IMR-90 (cell line): ENCODE measurements around the gene OPA3. TPM values are rescaled to one million over a fixed set of nuclear protein-coding genes. Genes with fewer than 3 reads are reported as not detected.

Experiments
- ATAC-seq: fragments of 200-7000 bp; cut with Tn5 transposase; 2 replicates; pipeline ENCODE4 v1.9.1; 2020; ENCODE audit warnings: low read depth, mild to moderate bottlenecking, moderate library complexity
- BruUV-seq: library from RNA; stranded (reverse); fragments of 400-500 nt; replicated peaks from 2 replicates; lab custom pipeline; 2021; lab: Mats Ljungman, UMichigan
- CTCF ChIA-PET: fragments of 300-600 bp; formaldehyde crosslinking; extraction: SDS; loops from one replicate; lab custom pipeline; 2021; ENCODE audit warnings: antibody characterized with exemption; lab: Yijun Ruan, JAX
- POLR2A ChIA-PET: fragments of 300-600 bp; sonication (Branson Sonifier 250); formaldehyde crosslinking; loops from one replicate; lab custom pipeline; 2022; ENCODE audit warnings: antibody characterized with exemption; ENCODE audit not compliant: unreplicated experiment; lab: Charles Lee
- DNase-seq: peaks from one replicate; pipeline ENCODE4 v3.0.0; 2013
- H2AFZ ChIP-seq: replicated peaks from 2 replicates; pipeline ENCODE3; 2013; ENCODE audit warnings: low read length, mild to moderate bottlenecking; ENCODE audit not compliant: poor library complexity
- H2AK5ac ChIP-seq: 2 replicates; pipeline ENCODE4 v1.6.1; 2013; ENCODE audit warnings: low read depth, low read length, inconsistent platforms
- H2AK9ac ChIP-seq: replicated peaks from 2 replicates; pipeline ENCODE3; 2013; ENCODE audit warnings: mild to moderate bottlenecking, low read depth, low read length, moderate library complexity; ENCODE audit not compliant: poor library complexity
- H2BK120ac ChIP-seq: 2 replicates; pipeline ENCODE4 v1.6.1; 2013; ENCODE audit warnings: low read depth, low read length, inconsistent platforms
- H2BK15ac ChIP-seq: 3 replicates; pipeline ENCODE4 v1.6.1; 2013; ENCODE audit warnings: low read depth, low read length, inconsistent platforms
- H2BK20ac ChIP-seq: 2 replicates; pipeline ENCODE4 v1.6.1; 2013; ENCODE audit warnings: low read depth, mild to moderate bottlenecking, inconsistent platforms, low read length, moderate library complexity
- H2BK5ac ChIP-seq: 2 replicates; pipeline ENCODE4 v1.6.1; 2013; ENCODE audit warnings: mild to moderate bottlenecking, low read depth, low read length, inconsistent platforms; ENCODE audit not compliant: poor library complexity, severe bottlenecking
- H3K14ac ChIP-seq: replicated peaks from 2 replicates; pipeline ENCODE4 v1.6.1; 2013; ENCODE audit warnings: low read depth, low read length, inconsistent platforms
- H3K18ac ChIP-seq: 2 replicates; pipeline ENCODE4 v1.6.1; 2013; ENCODE audit warnings: low read depth, low read length, control low read depth
- H3K23ac ChIP-seq: 2 replicates; pipeline ENCODE4 v1.6.1; 2013; ENCODE audit warnings: low read depth, low read length, inconsistent platforms
- H3K27ac ChIP-seq: 2 replicates; pipeline ENCODE4 v1.5.1; 2013; ENCODE audit warnings: mild to moderate bottlenecking, control low read depth, low read length; ENCODE audit not compliant: insufficient read depth
- H3K27me3 ChIP-seq: 2 replicates; pipeline ENCODE4 v1.6.1; 2013; ENCODE audit warnings: low read length; ENCODE audit not compliant: control insufficient read depth, insufficient read depth
- H3K36me3 ChIP-seq: 2 replicates; pipeline ENCODE4 v1.6.1; 2013; ENCODE audit warnings: low read length, mixed read lengths; ENCODE audit not compliant: control insufficient read depth, insufficient read depth
- H3K4ac ChIP-seq: 2 replicates; pipeline ENCODE4 v1.6.1; 2013; ENCODE audit warnings: low read depth, low read length, inconsistent platforms
- H3K4me1 ChIP-seq: 2 replicates; pipeline ENCODE4 v1.6.1; 2013; ENCODE audit warnings: low read length, mixed read lengths; ENCODE audit not compliant: control insufficient read depth, insufficient read depth
- H3K4me2 ChIP-seq: 2 replicates; pipeline ENCODE4 v1.6.1; 2013; ENCODE audit warnings: low read depth, mild to moderate bottlenecking, control low read depth, low read length, moderate library complexity
- H3K4me3 ChIP-seq: 2 replicates; pipeline ENCODE4 v1.5.1; 2013; ENCODE audit warnings: low read depth, mild to moderate bottlenecking, control low read depth, low read length, moderate library complexity; ENCODE audit not compliant: insufficient read depth
- H3K56ac ChIP-seq: 2 replicates; pipeline ENCODE4 v1.6.1; 2013; ENCODE audit warnings: low read length, inconsistent platforms; ENCODE audit not compliant: insufficient read depth; ENCODE audit errors: extremely low read depth
- H3K79me1 ChIP-seq, 2 experiments: 2 replicates each; pipeline ENCODE4 v1.6.1; 2013; ENCODE audit warnings: low read length in 2 of 2, inconsistent platforms in 1 of 2, low read depth in 1 of 2
- H3K9ac ChIP-seq: 2 replicates; pipeline ENCODE4 v1.6.1; 2013; ENCODE audit warnings: low read depth, low read length, control low read depth
- H3K9me1 ChIP-seq: 2 replicates; pipeline ENCODE4 v1.6.1; 2013; ENCODE audit warnings: low read length, inconsistent platforms; ENCODE audit not compliant: insufficient read depth
- H3K9me3 ChIP-seq: 2 replicates; pipeline ENCODE4 v1.6.1; 2013; ENCODE audit warnings: low read length; ENCODE audit not compliant: control insufficient read depth, insufficient read depth
- H4K20me1 ChIP-seq: 2 replicates; pipeline ENCODE4 v1.6.1; 2013; ENCODE audit warnings: low read length, inconsistent platforms; ENCODE audit not compliant: insufficient read depth
- H4K5ac ChIP-seq: 2 replicates; pipeline ENCODE4 v1.6.1; 2013; ENCODE audit warnings: mild to moderate bottlenecking, low read depth, low read length, control low read depth
- H4K8ac ChIP-seq, 2 experiments: 2 replicates each; pipeline ENCODE4 v1.6.1; 2013; ENCODE audit warnings: low read depth in 2 of 2, low read length in 2 of 2, control low read depth in 1 of 2, inconsistent platforms in 1 of 2
- H4K91ac ChIP-seq: 2 replicates; pipeline ENCODE4 v1.6.1; 2013; ENCODE audit warnings: low read depth, low read length, inconsistent platforms; ENCODE audit not compliant: insufficient read depth
- MAFK ChIP-seq: IDR thresholded peaks from 2 replicates; pipeline ENCODE4 v1.6.1; 2012; ENCODE audit warnings: low read depth, low read length, improper control_type of control experiment
- RFX5 ChIP-seq: IDR thresholded peaks from 2 replicates; pipeline ENCODE4 v1.8.0; 2012; ENCODE audit warnings: low read depth, mild to moderate bottlenecking, low read length, moderate library complexity
- WGBS, 2 experiments: methylation state at CpG; one replicate each; pipeline versions ENCODE4 v1.1.5 to v1.1.7; 2013; ENCODE audit warnings: missing lambda C conversion rate in 2 of 2; ENCODE audit not compliant: insufficient read length in 1 of 2; ENCODE audit errors: extremely low coverage in 2 of 2; 5-methylcytosine and 5-hydroxymethylcytosine counted together
- dilution Hi-C: fragments of 300-500 bp; cut with HindIII; formaldehyde crosslinking; loops from one replicate; pipeline ENCODE4 v1.14.3; 2018; ENCODE audit warnings: low sequenced_read_pairs; ENCODE audit not compliant: unreplicated experiment
- in situ Hi-C: fragments of 300-500 bp; cut with MboI; formaldehyde crosslinking; loops from 3 replicates; pipeline ENCODE4 v1.14.3; 2019; ENCODE audit warnings: low sequenced_read_pairs, inconsistent platforms, mixed read lengths
- intact Hi-C: fragments of 100-400 bp; cut with micrococcal nuclease; formaldehyde crosslinking; loops from 2 replicates; pipeline ENCODE4 v1.10.0; 2022
- polyA plus RNA-seq, 3 experiments: library from polyadenylated mRNA; depleted of rRNA; stranded (reverse); fragments of >200 nt; gene quantifications; 2 replicates each; pipeline ENCODE4 v1.2.3, GENCODE V29; 2012; ENCODE audit warnings: low replicate concordance in 1 of 3
- total RNA-seq: library from RNA; depleted of rRNA; stranded (reverse); fragments of >200 nt; gene quantifications from 2 replicates; pipeline ENCODE4 v1.2.3, GENCODE V29; 2012

OPA3 gene
- total and polyA plus RNA-seq, 2 of the 4 experiments (the other 2 are of a cell fraction): 5.2 to 9.6 TPM

DNA sequence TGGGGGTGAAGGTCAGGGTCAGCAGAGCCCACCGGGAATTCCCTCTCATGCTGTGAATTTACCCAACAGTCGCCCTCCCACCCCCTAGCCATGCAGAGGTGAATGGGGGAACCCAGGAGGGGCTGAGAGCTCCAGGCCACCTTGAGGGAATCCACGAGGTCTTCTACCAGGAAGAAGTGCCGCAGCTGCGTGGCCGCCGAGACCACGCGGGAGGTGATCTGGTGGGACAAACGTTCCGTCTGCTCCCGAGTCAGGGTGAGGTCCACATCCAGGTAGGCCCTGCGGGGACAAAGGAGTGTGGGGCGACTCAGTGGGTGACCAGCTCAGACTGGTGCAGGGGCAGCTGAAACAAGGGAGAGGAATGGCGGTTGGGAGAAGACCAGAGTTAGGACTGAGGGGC is 95.9 kb downstream of the OPA3 start:
- ChIA-PET POLR2A (no interaction called here), CTCF (interaction anchor here (0.9 to 1.0 kb wide), 2 partner anchors 10 to 49 kb away, joined by 3 to 7 read pairs; no protein-coding TSS in a partner anchor)
- no peaks in the 10 kb centered on the region for H3K27me3 ChIP-seq
- H3K79me1 ChIP-seq: peaks cover 0 to 7% of the 10 kb centered on the region in 2 experiments; a peak in 1 of 4 replicates
- no peak overlapping the region for H3K56ac ChIP-seq
- dilution Hi-C loops (no loop called here), in situ Hi-C loops (no loop called here), intact Hi-C loops (no loop called here)
- H3K36me3 ChIP-seq: no peaks in the 10 kb centered on the region
- no peak overlapping the region for H4K5ac ChIP-seq
- H4K8ac ChIP-seq: no peak overlapping the region
- no peak overlapping the region for H3K4ac ChIP-seq
- H3K27ac ChIP-seq: no peak overlapping the region
- H4K20me1 ChIP-seq: peaks cover 3% of the 10 kb centered on the region; the same call in 1 of the 2 replicates
- no peak overlapping the region for H2AK5ac ChIP-seq
- H3K4me1 ChIP-seq: no peaks in the 10 kb centered on the region
- no peak overlapping the region for H3K4me2 ChIP-seq
- TF ChIP-seq MAFK (no peak), RFX5 (no peak)
- H2AK9ac ChIP-seq: no peak overlapping the region
- WGBS, 2 experiments: 93% methylated on average over 11 of the region's 15 CpGs; no CpG with 5 or more reads in 1 of the 2 experiments
- peaks cover 6% of the 10 kb centered on the region; the same call in 1 of the 2 replicates for H3K9me1 ChIP-seq
- no TSS peak for BruUV-seq
- H2AFZ ChIP-seq: no peak overlapping the region
- H3K9me3 ChIP-seq: no peaks in the 10 kb centered on the region
- DNase-seq (no peak), ATAC-seq (no peak)
- H3K4me3 ChIP-seq: no peak overlapping the region
- H2BK5ac ChIP-seq: no peak overlapping the region
- H3K18ac ChIP-seq: no peak overlapping the region
- H2BK15ac ChIP-seq: no peak overlapping the region
- no peak overlapping the region for H3K14ac ChIP-seq
- H2BK120ac ChIP-seq: no peak overlapping the region
- H3K9ac ChIP-seq: no peak overlapping the region
- H3K23ac ChIP-seq: no peak overlapping the region
- H2BK20ac ChIP-seq: no peak overlapping the region
- H4K91ac ChIP-seq: no peak overlapping the region
